Ovary (tissue), 3 donors: ENCODE measurements around the gene STING1.

Experiments
- POLR2A ChIP-seq: fragments of 450-650 bp; IDR thresholded peaks from one replicate; pipeline ENCODE4 v1.6.1; 2017; ENCODE audit warnings: antibody characterized with exemption, mild to moderate bottlenecking, moderate library complexity
- TF ChIP-seq, protein P1 (sequence below), 3 donors: fragments of 450-650 bp in 2 of 3; fragments of 200-600 bp in 1 of 3; IDR thresholded peaks; one replicate each; pipeline versions ENCODE4 v1.5.1 to v1.8.0; 2016 to 2022; ENCODE audit warnings: antibody characterized with exemption in 3 of 3, mild to moderate bottlenecking in 1 of 3
- donor health status: DM: no; HTN: no; CAD: no.

DNA sequence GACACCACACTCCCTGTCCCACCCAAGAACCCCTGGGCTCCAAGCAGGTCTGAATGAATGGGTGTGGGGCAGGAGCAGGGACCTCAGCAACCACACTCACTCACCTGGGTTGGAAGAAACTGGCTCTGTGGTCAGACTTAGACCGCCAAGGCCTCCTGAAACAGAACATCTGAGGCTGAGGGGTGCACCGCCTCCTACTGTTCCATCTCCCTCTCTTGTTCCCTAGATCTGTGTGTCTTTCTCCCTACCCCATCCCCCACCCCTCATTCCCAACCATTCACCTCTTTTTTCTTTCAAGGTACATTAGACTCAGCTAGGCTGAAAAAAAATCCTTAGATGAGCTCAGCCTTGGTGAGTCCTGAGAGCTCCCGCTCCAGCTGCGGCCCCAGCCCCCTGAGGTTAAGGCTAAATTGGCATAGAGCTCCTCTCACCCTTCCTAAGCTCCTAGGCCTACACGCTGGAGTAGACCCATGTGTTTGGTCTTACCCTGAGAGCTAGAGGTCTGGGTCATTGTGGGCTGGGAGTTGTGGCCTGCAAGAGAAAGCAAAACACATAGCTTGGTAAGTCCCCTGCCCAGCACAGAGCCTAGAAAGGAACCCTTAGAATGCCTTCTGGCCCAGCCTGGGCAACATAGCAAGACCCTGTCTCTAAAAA is 24.8 kb downstream of the STING1 start:
- TF ChIP-seq, protein P1, sequence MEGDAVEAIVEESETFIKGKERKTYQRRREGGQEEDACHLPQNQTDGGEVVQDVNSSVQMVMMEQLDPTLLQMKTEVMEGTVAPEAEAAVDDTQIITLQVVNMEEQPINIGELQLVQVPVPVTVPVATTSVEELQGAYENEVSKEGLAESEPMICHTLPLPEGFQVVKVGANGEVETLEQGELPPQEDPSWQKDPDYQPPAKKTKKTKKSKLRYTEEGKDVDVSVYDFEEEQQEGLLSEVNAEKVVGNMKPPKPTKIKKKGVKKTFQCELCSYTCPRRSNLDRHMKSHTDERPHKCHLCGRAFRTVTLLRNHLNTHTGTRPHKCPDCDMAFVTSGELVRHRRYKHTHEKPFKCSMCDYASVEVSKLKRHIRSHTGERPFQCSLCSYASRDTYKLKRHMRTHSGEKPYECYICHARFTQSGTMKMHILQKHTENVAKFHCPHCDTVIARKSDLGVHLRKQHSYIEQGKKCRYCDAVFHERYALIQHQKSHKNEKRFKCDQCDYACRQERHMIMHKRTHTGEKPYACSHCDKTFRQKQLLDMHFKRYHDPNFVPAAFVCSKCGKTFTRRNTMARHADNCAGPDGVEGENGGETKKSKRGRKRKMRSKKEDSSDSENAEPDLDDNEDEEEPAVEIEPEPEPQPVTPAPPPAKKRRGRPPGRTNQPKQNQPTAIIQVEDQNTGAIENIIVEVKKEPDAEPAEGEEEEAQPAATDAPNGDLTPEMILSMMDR (IDR thresholded peaks at IDR 0.05): no peak
- TF ChIP-seq POLR2A: no peak
